GM18511 (cell line): Measurements from ENCODE around the gene SERTAD2.
A peak's percentile ranks its signal among the peaks of the same experiment; 100 is the strongest.

Experiments
- ATAC-seq: cut with Tn5 transposase; IDR thresholded peaks from one replicate; pipeline ENCODE4 v1.9.1; 2021; ENCODE audit warnings: mild to moderate bottlenecking, moderate library complexity; ENCODE audit not compliant: unreplicated experiment

The SERTAD2 gene

DNA sequence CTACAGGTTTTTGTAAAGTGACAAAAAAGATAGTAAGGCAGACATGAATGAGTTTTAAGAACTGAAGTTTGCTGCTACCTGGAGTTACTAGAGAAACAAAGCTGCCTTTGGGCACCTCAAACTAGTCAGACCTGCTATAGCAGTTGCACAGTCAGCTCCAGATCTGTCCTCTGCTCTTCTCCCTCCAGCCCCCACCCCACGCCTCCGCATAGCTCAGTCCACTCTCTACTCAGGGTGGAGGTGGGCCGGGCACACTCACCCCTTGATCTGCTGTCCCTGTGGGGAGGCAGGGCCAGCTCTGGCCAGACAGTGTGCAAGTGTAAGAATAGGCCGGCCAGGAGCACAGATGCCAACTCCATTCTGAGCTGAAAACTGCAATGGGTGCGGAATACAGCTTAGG is 4.1 kb downstream of the SERTAD2 start:
- no peak for ATAC-seq

DNA sequence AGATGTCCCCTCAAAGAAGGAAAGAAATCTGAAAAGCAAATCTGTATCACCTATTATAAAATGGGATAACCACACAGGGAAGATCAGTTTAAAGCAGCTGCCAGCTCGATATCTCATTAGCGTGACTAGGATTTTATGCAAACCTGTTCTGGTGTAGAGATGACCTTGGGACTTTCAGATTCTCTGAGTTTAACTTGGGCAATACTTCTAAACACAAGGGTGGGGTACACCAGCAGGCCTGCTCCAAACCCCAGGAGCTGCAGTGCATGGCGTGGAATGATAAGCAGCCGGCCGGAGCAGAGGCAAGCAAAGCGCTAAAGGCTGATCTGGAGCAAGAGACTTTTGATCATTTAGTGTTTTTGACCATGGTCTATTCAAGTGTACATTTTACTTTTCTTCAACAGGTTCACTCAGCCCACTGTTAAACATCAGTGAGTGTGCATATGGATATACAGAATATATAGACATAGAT is 4.7 kb downstream of the SERTAD2 start:
- ATAC-seq = no peak

DNA sequence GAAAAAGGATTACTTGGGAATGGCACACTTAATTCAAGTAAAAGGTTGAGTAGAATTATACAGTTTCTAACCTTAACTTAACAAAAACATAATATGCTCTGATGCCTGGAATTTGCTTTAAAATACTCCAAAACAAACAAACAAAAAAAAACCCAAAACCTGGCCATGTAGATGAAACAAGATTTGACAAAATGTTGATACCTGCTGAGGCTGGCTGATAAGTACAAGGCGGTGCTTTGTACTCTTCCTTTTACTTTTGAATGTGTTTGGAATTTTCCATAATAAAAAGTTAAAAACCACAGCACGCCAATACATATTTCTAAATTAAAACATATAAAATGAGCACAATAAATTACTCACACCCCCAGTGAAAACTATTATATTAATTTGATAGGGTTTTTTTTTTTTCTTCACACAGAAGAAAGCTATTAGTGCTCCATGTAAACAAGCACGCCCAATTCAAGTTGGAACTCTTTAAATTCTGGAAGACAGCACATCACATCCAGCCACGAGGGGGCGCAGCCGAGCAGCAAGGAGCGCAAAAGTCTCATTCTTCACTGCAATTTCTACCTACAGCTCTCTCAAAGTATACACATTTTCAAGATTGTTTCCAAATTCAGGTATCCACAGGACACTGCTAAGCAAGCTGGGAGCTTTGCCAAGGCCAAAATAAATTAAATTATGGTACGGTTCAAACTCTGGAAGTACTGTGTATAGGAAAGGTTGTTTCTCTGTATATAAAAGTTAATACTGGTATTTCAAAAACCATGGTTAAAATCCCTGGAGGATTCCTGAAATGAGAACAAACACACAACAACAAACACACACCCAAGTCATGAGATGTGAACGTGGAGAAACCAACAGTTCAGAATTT is 7.5 kb downstream of the SERTAD2 start:
- ATAC-seq = no peak

DNA sequence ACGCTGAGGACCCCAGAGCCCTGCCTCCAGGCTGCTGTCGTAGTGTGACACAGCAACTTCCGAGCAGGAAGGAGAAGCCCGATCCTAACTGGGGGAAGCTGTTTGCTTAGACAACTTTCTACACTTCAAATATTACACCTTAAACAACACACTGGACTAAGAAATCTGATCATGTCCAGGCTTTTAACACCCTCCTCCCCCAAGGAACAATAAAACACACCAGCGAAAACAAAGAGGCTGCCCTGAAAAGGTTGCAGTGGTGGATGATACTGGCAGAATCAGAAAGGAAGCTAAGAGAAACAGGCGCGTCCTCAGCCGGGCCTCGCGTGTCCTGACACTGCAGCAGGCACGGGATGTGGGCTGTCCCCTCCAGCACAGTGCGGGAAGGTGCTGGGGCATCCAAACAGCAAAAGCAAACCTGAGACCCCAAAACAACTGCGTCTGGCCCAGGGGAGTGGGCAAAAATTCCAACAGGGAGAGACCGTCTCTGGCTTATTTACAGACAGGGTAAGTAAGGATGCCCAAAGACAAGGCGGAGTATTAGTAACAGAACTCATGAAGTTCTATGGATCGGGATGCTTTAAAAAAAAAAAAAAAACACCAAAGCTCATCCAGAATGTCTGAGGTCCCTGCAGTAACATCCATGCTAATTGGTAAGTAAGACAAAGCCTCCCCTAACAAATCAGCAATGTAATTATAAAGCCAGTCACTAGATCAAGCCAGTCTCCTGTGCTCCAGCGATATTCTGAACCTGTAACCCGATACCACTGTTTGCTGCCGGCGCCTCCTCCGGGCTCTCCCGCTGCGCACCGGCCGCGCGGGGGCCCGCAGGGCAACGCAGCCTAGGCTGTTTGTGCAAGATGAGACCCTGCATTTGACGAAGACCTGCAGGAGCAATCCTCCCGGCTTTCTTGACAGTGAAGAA is 9.0 kb downstream of the SERTAD2 start:
- ATAC-seq = peak; percentile 58

DNA sequence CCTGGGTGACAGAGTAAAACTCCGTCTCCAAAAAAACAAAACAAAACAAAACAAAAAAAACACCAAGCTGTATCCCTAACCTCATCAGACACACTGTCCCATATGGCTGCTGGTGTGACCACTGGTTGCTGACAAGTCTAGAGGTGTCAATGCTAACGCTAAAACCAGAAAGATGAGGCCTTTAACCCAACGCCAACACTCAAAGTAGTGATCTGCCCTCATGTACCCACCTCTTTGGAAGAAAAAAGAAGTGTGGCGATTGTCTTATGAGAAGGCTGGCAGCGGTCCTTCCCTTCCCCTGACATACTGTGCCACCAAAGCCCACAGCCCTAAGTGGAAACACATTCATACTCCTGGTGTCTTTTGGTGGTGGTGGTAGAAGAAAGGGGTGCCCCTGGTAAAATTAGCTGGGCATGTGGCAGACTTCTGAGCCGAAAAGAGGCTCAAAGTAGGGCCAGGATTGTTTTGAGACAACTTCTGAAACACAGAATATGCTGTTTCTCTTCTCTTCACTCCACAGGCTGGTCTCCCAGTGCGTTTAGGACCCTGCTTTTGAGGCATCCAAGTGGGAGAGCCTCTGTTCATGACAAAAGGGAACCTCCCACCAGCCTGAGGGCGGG is 9.8 kb downstream of the SERTAD2 start:
- no peak for ATAC-seq

DNA sequence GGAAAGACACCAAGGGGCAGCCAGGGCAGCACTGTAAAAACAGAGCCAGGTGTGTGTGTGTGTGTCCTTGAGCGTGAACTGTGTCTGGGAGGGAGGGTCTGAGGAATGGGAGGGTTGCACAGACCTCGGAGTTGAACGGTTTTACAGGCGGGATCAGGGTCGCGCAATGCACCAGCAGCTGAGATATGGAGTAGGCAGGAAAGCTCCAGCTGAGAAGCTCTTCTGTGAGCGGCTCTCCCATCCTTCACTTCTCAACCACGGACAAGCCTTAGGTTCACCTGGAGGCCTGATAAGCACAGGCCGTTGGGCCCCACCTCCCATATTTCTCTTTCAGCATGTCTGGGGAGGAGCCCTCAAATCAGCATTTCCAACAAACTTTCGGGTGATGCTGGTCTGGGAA is 12.1 kb downstream of the SERTAD2 start:
- no peak for ATAC-seq

DNA sequence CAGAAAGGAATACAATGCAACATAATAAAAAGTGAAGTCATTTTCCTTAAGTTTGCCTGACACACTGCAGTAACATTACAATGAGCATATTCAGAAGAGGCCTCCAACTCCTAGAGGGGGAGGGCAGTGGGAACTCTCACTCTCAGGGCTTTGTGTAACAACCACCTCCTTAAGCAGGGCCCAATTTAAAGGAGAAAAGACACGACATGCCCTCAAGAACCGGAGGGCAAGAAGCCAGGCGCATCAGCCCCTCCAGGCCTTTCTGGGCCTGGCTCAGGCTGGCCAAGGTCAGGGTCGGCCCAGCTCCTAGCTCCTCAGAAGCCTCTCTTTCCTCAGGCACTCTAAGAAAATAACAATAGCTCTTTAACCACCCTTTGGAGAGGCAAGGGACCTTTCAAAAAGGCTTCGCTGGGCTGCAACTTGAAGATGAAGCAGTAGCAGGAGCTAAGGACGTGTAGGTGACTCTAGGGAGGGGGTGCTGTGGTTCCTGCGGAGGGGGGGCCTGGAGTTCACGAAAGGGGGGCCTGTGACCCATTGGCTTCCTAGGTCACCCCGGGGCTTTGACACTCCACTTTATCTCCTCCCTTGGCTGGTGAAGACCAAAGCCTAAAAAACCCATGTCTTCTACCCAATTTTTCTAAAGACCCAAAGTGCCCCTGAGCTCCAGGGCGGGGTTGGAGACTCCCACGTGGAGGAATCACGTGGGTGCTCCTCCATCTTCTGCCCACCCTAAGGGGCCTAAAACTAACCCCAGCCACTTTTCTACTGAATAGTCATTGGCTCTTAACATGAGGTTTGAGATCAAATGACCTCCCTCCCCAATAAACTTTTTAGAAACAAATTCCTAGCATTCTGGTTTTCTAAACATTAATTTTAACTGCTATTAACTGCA is 13.3 kb downstream of the SERTAD2 start:
- ATAC-seq = no peak

DNA sequence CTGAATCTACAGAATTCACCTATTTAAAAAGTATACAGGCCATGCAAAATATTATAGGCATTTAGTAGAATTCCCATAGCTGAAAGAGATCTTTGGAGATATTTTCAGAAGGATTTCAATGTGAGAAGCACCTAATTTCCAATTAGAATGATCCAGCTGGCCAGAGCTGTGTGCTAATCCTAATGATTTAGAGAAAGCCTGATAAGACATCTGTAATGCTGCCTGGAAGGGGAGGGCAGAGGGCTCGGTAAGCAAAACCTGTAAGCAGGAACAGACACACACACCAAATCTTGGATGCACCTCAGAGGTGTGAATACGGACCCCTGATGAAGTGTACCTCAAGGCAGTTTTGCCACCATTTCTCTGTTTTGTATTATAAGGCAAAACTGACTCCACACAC is 14.0 kb downstream of the SERTAD2 start:
- no peak for ATAC-seq

DNA sequence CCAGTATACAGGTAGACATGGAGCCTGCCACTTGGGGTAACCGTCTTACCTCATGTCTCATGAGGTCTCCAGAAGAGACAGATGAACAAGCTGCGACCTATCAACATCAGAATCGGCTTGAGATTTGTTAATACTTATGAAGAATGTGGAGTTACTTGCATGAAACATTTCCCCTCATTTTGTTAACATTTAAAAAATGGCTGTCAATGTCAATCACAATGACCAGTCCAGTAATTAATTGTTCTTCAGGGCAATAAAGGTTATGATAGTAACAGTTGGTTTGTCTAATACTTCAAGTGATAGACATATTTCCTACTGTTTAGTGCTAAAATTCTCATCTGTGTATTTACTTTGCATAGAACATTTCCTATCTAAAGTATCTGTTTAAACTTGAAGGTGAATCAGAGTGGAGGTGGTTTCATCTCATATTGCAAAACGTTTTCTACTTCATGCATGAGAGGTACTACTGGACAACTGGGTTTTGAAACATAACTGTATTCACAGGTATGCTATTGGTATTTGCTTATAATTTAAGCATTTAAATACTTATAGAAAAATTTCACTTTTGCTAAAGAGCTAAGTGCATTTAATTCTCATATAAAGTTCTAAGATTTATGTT is 15.1 kb downstream of the SERTAD2 start:
- no peak for ATAC-seq

DNA sequence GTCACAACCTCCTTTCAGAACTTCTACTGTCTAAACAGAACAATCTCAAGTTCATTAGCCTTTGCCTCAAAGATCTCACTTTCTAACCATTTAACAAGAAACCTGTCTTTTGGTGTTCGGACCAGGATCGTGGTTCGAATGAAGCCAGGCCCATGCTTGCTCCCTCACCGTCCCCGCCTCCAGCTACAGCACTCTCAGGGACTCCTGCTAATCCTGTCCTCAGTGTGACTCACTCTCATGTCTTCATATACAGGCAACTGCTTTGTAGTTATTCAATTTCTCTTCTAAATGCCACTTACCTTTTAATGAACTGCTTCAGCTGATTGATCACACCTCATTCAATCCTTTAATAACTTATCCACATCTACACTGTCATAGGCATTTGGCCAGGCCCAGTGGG is 15.8 kb downstream of the SERTAD2 start:
- ATAC-seq = no peak

DNA sequence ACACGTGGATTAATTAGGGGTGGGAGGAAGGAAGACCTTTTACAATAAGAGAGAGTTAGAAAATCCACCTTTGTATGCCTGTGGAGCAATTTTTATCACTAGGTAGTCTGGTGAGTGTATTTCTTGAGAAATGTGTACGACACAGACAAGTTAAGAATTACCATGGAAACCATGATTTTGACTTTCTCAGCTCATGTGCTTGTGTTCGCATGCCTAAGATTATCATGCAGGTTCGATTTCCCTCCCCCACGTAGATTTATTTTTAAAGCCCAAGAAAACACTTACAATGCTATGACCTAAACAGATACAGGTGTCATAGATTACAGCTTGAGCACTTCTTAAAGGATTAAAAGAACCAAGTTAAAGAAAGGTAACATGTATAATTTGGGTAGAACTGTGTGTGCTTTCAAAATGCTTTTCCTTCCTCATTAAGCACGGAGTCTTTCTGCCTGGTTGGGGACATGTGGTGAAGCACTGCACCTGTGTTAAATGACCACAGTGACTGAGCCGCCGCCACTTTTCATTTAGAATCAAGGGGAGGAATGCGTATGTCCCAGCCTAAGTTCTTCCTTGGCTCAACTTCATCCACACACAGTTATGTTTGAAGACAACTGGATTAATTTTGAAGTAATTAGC is 16.6 kb downstream of the SERTAD2 start:
- peak; percentile 57 for ATAC-seq

DNA sequence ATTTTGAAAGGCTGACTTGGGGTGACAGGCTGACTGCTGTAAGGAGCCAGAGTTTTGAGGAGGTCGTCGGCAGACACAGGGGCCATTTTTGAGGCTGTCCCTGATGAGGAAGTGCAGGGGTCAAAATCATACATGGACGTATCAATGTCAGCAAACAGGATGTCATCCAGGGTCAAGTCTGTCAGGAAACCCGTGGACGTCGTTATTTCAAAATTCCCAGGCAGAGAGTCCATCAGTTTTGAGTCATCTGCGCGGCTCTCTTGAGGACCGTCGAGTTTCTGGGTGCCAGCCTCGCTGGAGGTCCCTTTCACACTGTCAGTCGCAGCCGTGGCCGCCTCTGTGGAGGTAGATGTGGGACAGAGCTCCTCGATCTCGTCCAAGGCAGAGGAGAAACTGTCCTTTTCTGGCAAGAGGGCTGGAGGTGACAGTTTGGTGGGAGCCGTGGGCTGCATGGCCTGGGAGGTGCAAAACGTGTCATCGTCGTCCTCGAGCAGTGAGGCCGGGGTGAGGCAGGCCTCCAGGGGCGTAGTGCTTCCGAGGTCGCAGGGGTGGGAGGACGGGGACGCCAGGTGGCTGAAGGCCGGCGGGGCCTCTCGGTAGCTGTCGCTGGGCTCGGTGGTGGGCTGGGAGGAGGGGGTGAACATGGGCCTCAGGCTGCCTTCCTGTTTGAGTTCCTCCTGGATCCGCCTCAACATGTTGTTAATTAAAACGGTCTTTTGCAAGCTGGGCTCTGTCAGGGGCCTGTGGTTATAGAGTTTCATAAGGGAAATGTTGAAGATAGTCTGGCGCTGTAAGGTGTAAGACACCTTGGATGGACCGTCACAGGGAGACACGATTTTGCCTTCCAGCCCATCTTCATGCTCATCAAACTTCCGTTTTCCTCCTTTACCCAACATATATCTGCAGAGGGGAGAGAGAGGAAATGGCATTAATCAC is 17.5 kb downstream of the SERTAD2 start:
- peak; percentile 78 for ATAC-seq

DNA sequence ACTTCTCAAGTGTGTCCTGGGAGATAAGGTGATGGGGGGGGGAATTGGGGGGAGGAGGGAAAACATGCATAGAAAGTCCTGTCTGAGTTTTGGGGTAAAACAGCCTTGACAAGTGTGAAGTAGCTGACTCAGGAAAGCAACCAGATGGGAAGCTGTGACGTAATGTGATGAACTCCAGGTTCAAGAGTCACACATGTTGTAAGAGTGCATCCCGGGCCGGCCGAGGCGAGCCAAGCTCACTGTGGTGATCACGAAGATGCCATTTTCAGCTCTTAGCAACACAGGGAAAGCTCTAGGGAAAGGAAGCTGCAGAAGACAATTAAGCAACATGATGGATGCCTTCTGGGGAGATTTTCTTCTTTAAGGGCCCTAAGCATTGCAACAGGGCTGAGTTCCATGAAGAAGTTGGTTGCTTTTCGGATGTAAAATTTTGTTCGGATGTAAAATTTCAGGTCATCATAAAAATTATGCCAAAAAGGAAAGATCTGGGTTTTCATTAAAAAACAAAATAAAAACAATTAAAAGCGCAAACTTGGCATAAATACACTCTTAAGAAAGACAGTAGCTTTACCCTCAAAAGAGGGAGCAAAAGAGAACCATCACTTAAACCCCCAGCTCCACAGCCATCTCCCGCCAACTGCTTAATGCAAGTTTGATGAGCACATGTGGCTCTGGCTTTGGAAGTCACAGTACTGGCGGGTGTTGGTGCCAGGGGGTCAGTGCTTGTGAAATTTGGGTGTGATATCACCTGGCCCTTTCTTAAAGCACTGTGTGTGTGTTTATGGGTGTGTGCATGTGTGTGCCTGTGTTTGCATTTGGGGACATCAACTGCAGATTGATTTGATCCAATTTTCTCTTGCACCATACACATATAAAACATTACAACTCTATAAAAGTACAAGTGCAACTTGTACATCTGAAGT is 19.1 kb downstream of the SERTAD2 start:
- ATAC-seq = no peak

DNA sequence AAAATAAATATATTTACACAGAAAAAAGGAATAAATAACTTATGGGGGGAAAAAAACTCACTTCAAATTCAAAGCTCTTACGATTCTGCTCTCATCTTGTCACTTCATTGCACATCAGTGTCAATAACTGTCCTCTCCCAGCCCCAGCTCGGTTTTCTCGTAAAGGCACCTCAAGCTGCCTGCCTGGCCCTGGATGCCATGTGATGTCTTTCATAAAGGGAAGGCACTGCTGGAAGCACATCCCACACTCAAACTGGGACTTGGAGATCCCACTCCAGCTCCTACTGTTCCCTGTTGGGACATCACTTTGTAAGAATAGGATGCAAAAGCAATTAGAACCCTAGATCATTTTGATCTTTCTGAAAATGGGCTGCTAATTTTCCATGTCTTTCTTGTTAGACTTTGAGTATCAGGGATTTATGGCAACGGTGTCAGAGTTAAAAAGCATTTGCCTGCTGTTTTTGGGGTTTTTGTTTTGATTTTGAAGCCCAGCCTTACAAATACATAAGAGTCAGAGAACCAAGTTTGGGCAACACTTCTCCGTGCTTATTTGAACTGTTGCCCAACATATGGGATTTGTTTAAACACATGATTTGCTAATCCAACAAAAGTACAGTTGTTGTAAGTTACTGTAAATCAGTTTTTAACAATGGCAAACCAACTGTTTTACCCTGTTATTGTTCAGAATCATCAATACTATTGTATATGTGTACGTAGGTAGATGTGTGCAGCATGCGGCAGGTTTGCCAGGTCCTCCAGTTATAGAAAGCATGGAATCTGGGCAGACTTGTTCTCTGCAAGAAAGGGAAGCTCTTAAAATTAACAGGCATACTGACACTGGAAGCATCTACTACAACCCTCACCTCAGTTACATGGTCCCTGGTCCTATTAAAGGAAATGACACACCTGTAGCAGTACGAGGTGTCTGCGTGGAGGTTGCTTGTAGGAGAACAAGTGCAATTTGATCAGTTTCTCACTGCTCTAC is 20.6 kb downstream of the SERTAD2 start:
- no peak for ATAC-seq

DNA sequence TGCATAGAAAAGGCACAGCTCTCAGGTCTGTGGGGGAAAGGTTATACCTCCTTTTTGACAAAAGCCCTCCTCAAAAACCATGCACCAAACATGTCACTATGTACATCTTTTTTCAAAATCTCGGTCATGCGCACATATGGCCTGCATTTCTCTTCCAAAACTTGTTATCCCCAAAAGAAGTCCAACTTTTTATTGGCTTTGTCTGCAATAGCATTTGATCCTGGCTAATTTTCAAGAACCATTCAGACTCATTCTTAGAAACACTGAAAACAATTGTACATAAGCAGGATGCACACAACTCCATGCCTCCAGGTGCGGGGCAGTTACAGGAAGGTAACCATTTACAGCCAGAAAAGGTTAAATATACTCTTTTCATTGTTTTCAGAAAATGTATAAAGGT is 21.9 kb downstream of the SERTAD2 start:
- no peak for ATAC-seq

DNA sequence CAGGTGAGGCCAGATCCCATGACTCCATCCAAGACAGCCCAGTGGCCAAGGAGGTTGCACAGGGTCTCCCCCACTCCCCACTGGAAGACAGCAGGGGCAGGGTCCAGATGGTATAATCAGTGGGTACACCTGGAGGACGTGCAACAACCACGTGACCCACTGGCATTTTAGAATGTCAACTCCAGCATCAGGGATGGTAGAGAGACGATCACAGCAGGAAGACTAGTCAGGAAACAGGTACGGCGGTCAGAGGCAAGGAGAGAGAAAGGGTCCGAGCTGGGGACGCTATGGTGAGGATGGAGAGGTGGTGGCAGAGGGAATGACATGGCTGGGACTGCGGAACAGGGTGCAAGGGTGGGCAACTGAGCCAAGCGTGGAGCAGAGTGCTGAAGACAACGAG is 23.0 kb downstream of the SERTAD2 start:
- no peak for ATAC-seq
